ENCODE results near the gene CNP.
A peak's percentile ranks its signal among the peaks of the same experiment; 100 is the strongest.

The CNP gene

GRCh38 chr17:41966463-41967140 is at the start of gene CNP:
Gene CNP, plus strand, starts transcription at chr17:41966795. Its CDS starts 90 bp downstream, at chr17:41966885.
- no peaks in the 10 kb centered on the region for H3K27me3 ChIP-seq (ENCODE audit: insufficient read depth, low read length)
- H3K9me3 ChIP-seq (ENCODE audit: insufficient read depth, low read depth, low read length): no peaks in the 10 kb centered on the region
- H3K9ac ChIP-seq (ENCODE audit: low read depth, low read length): peak within 1 kb of the TSS; percentile 66
- peak within 1 kb of the TSS; percentile 68 for H3K4me3 ChIP-seq (ENCODE audit: low read length)
- peaks cover 6% of the 10 kb centered on the region; the same call in 1 of the 2 replicates for H3K4me1 ChIP-seq (ENCODE audit: insufficient read depth, low read length)
- H3K27ac ChIP-seq (ENCODE audit: low read length): no peak within 1 kb of the TSS
- H3K36me3 ChIP-seq (ENCODE audit: insufficient read depth, low read depth, low read length): peaks cover 19% of the 10 kb centered on the region

- H3K27me3 ChIP-seq (ENCODE audit: insufficient read depth, low read length): no peaks in the 10 kb centered on the region
- peaks cover 28% of the 10 kb centered on the region for H3K36me3 ChIP-seq (ENCODE audit: insufficient read depth, low read depth, low read length)
- peak overlapping the region; percentile 97 for H3K4me3 ChIP-seq (ENCODE audit: low read length)
- peak overlapping the region; percentile 98; the same call in 1 of the 2 replicates for H3K9ac ChIP-seq (ENCODE audit: low read depth, low read length)
- H3K9me3 ChIP-seq (ENCODE audit: insufficient read depth, low read depth, low read length): no peaks in the 10 kb centered on the region
- H3K4me1 ChIP-seq (ENCODE audit: insufficient read depth, low read length): peaks cover 25% of the 10 kb centered on the region; the same call in 1 of the 2 replicates
- H3K27ac ChIP-seq (ENCODE audit: low read length): no peak overlapping the region
Observed at GRCh38 chr17:41917192-41917591, 49.4 kb upstream of the CNP start.

GRCh38 chr17:41917679-41918313 is 48.8 kb upstream of the CNP start:
- Histone ChIP-seq H3K4me1 (ENCODE audit: insufficient read depth, low read length) (peaks cover 25% of the 10 kb centered on the region; the same call in 1 of the 2 replicates), H3K9me3 (ENCODE audit: insufficient read depth, low read depth, low read length) (no peaks in the 10 kb centered on the region), H3K27ac (ENCODE audit: low read length) (peak overlapping the region; percentile 95), H3K9ac (ENCODE audit: low read depth, low read length) (peak overlapping the region; percentile 98), H3K27me3 (ENCODE audit: insufficient read depth, low read length) (no peaks in the 10 kb centered on the region), H3K36me3 (ENCODE audit: insufficient read depth, low read depth, low read length) (peaks cover 22% of the 10 kb centered on the region), H3K4me3 (ENCODE audit: low read length) (peak overlapping the region; percentile 97)

GRCh38 chr17:41918314-41919164 is 48.1 kb upstream of the CNP start, which contains the start of gene ACLY:
Gene ACLY, minus strand, starts transcription at chr17:41918951. Its CDS starts 5,078 bp downstream, at chr17:41913873.
- Histone ChIP-seq H3K9me3 (ENCODE audit: insufficient read depth, low read depth, low read length) (no peaks in the 10 kb centered on the region), H3K4me1 (ENCODE audit: insufficient read depth, low read length) (peaks cover 25% of the 10 kb centered on the region; the same call in 1 of the 2 replicates), H3K9ac (ENCODE audit: low read depth, low read length) (peak within 1 kb of the TSS; percentile 98), H3K36me3 (ENCODE audit: insufficient read depth, low read depth, low read length) (peaks cover 15% of the 10 kb centered on the region), H3K4me3 (ENCODE audit: low read length) (peak within 1 kb of the TSS; percentile 97), H3K27ac (ENCODE audit: low read length) (peak within 1 kb of the TSS; percentile 95), H3K27me3 (ENCODE audit: insufficient read depth, low read length) (no peaks in the 10 kb centered on the region)

- H3K36me3 ChIP-seq (ENCODE audit: insufficient read depth, low read depth, low read length): peaks cover 8% of the 10 kb centered on the region; the same call in 1 of the 2 replicates
- no peaks in the 10 kb centered on the region for H3K27me3 ChIP-seq (ENCODE audit: insufficient read depth, low read length)
- peaks cover 25% of the 10 kb centered on the region; the same call in 1 of the 2 replicates for H3K4me1 ChIP-seq (ENCODE audit: insufficient read depth, low read length)
- H3K4me3 ChIP-seq (ENCODE audit: low read length): peak overlapping the region; percentile 73
- peak overlapping the region; percentile 15 for H3K27ac ChIP-seq (ENCODE audit: low read length)
- no peaks in the 10 kb centered on the region for H3K9me3 ChIP-seq (ENCODE audit: insufficient read depth, low read depth, low read length)
- peak overlapping the region; percentile 80; the same call in 1 of the 2 replicates for H3K9ac ChIP-seq (ENCODE audit: low read depth, low read length)
Observed at GRCh38 chr17:41919165-41919817, 47.3 kb upstream of the CNP start.

- Histone ChIP-seq H3K36me3 (ENCODE audit: insufficient read depth, low read depth, low read length) (peaks cover under 1% of the 10 kb centered on the region; the same call in 1 of the 2 replicates), H3K27me3 (ENCODE audit: insufficient read depth, low read length) (no peaks in the 10 kb centered on the region), H3K9ac (ENCODE audit: low read depth, low read length) (peak overlapping the region; percentile 80; the same call in 1 of the 2 replicates), H3K27ac (ENCODE audit: low read length) (peak overlapping the region; percentile 15), H3K9me3 (ENCODE audit: insufficient read depth, low read depth, low read length) (no peaks in the 10 kb centered on the region), H3K4me1 (ENCODE audit: insufficient read depth, low read length) (peaks cover 21% of the 10 kb centered on the region; the same call in 1 of the 2 replicates), H3K4me3 (ENCODE audit: low read length) (peak overlapping the region; percentile 73)
Observed at GRCh38 chr17:41919840-41920579, 46.6 kb upstream of the CNP start.

- H3K36me3 ChIP-seq (ENCODE audit: insufficient read depth, low read depth, low read length): no peaks in the 10 kb centered on the region; the same call in 1 of the 2 replicates
- no peak overlapping the region for H3K27ac ChIP-seq (ENCODE audit: low read length)
- no peaks in the 10 kb centered on the region for H3K27me3 ChIP-seq (ENCODE audit: insufficient read depth, low read length)
- H3K9me3 ChIP-seq (ENCODE audit: insufficient read depth, low read depth, low read length): no peaks in the 10 kb centered on the region
- H3K4me3 ChIP-seq (ENCODE audit: low read length): no peak overlapping the region
- H3K4me1 ChIP-seq (ENCODE audit: insufficient read depth, low read length): peaks cover 19% of the 10 kb centered on the region; the same call in 1 of the 2 replicates
- peak overlapping the region; percentile 80; the same call in 1 of the 2 replicates for H3K9ac ChIP-seq (ENCODE audit: low read depth, low read length)
Observed at GRCh38 chr17:41920580-41920955, 46.0 kb upstream of the CNP start.

- no peaks in the 10 kb centered on the region for H3K9me3 ChIP-seq (ENCODE audit: insufficient read depth, low read depth, low read length)
- no peak overlapping the region for H3K4me3 ChIP-seq (ENCODE audit: low read length)
- no peaks in the 10 kb centered on the region for H3K27me3 ChIP-seq (ENCODE audit: insufficient read depth, low read length)
- H3K4me1 ChIP-seq (ENCODE audit: insufficient read depth, low read length): no peaks in the 10 kb centered on the region
- no peaks in the 10 kb centered on the region for H3K36me3 ChIP-seq (ENCODE audit: insufficient read depth, low read depth, low read length)
- H3K27ac ChIP-seq (ENCODE audit: low read length): no peak overlapping the region
- no peak overlapping the region for H3K9ac ChIP-seq (ENCODE audit: low read depth, low read length)
Observed at GRCh38 chr17:41925991-41926590, 40.5 kb upstream of the CNP start.

- Histone ChIP-seq H3K4me1 (ENCODE audit: insufficient read depth, low read length) (no peaks in the 10 kb centered on the region), H3K27ac (ENCODE audit: low read length) (no peak overlapping the region)
Observed at GRCh38 chr17:41928693-41929251, 37.8 kb upstream of the CNP start.

More at GRCh38 chr17:41928693-41929251, 37.8 kb upstream of the CNP start:
- no peak overlapping the region; the same call in 1 of the 2 replicates for H3K9ac ChIP-seq (ENCODE audit: low read depth, low read length)
- no peaks in the 10 kb centered on the region for H3K9me3 ChIP-seq (ENCODE audit: insufficient read depth, low read depth, low read length)
- H3K36me3 ChIP-seq (ENCODE audit: insufficient read depth, low read depth, low read length): no peaks in the 10 kb centered on the region
- H3K27me3 ChIP-seq (ENCODE audit: insufficient read depth, low read length): no peaks in the 10 kb centered on the region
- H3K4me3 ChIP-seq (ENCODE audit: low read length): no peak overlapping the region
